WI38 (cell line): ENCODE data around the gene IGLON5.

ENCODE experiments used
- H3K4me3 ChIP-seq: 2 replicates; pipeline ENCODE4 v1.5.1; 2011; ENCODE audit warnings: low read depth, mild to moderate bottlenecking, control low read depth, low read length
- TF ChIP-seq, protein P1 (sequence below): IDR thresholded peaks from 2 replicates; pipeline ENCODE4 v1.5.1; 2012; ENCODE audit warnings: low read depth, mild to moderate bottlenecking, control low read depth, low read length

Gene IGLON5

GRCh38 chr19:51346742-51347141 is 35.3 kb downstream of the IGLON5 start:
- no peak overlapping the region for H3K4me3 ChIP-seq
- TF ChIP-seq, protein P1, sequence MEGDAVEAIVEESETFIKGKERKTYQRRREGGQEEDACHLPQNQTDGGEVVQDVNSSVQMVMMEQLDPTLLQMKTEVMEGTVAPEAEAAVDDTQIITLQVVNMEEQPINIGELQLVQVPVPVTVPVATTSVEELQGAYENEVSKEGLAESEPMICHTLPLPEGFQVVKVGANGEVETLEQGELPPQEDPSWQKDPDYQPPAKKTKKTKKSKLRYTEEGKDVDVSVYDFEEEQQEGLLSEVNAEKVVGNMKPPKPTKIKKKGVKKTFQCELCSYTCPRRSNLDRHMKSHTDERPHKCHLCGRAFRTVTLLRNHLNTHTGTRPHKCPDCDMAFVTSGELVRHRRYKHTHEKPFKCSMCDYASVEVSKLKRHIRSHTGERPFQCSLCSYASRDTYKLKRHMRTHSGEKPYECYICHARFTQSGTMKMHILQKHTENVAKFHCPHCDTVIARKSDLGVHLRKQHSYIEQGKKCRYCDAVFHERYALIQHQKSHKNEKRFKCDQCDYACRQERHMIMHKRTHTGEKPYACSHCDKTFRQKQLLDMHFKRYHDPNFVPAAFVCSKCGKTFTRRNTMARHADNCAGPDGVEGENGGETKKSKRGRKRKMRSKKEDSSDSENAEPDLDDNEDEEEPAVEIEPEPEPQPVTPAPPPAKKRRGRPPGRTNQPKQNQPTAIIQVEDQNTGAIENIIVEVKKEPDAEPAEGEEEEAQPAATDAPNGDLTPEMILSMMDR = no peak

- H3K4me3 ChIP-seq = no peak overlapping the region
- TF ChIP-seq, protein P1 = no peak
Observed at GRCh38 chr19:51347209-51347928, 35.9 kb downstream of the IGLON5 start.

DNA sequence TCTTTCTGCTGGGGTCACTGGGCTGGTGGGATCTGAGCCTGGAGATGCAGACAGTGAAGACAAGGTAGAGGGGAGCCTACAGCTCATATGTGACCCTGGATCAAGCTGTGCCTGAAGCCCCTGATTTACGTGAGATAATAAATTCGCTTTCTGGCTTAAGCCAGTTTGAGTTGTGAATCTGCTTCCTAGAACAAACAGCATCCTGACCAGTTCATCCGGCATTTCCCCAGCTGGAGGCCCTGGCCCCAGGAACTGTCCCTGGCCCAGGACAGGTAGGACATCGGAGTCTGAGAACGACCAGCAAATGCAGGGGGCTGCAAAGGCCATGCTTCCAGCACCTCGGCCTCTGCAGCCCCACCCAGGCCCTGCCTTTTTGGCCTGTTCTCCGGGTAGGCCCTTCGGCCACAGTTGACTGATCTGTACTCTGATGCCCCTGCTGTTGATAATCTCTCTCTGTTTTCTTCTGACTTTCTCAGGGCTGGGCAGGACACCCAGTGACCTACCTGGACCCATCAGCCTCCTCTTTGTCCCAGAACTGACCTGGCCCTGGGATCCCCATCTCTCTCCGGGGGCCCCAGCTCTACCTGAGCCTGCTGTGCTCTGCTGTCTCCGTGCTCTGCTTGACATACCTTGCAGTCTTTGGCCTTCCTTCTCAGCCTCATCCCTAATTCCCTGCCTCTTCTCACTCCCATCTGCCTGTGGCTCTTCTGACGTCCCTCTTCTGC is 40.0 kb downstream of the IGLON5 start:
- TF ChIP-seq, protein P1 = no peak

DNA sequence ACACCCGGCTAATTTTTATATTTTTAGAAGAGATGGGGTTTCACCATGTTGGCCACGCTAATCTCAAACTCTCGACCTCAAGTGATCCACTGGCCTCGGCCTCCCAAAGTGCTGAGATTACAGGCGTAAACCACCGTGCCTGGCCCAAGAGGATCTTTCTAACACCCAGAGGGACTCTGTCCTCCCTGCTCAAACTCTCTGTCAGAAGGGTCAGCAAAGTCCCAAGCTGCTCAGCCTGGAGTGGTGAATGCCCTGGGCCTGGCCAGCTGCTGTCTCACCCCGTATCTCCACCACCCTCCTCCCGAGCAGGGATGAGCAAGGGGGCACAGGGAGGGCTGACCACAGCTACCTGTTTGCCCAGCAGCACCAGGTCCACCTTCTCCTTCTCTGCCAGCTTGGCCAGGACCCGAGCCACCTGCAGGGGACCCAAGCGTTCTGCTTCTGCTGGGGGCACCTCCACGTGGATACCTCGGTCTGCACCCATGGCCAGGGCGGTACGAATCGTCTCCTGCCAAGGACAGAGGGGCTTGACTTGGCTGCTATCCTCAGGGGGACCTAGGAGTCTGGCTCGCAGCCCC is 41.4 kb downstream of the IGLON5 start:
- TF ChIP-seq, protein P1 = no peak
- H3K4me3 ChIP-seq = no peak overlapping the region

More for the DNA sequence above, 40.0 kb downstream of the IGLON5 start:
- no peak overlapping the region for H3K4me3 ChIP-seq

GRCh38 chr19:51354103-51354741 is 42.8 kb downstream of the IGLON5 start:
- TF ChIP-seq, protein P1 = no peak
- no peak overlapping the region for H3K4me3 ChIP-seq

DNA sequence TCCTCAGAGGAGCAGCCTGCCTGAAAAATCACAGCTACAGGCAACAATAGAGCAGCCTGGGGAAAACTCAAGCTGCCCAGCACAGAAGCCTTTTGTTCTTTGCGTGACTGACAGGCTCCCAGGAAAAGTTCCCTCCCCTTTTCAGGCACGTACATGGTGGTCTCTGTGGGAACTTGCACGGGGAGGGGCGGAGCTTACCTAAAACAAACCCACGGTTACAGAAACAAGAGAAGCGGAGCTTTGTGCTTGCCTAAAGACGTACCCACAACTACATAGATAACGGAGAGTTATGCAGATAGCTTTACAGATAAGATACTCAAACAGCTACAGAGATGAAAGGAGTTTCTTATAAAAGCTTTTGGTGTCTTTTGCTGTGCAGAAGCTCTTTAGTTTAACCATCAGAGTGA is 43.3 kb downstream of the IGLON5 start:
- TF ChIP-seq, protein P1 = no peak
- H3K4me3 ChIP-seq = no peak overlapping the region
